Erythroblast (primary cell): ENCODE data around the gene SSBP2.

ENCODE experiments used
- GATA1 ChIP-seq: IDR thresholded peaks from 2 replicates; pipeline ENCODE4 v1.6.1; 2011; ENCODE audit warnings: low read depth, mild to moderate bottlenecking, control low read depth, low read length, moderate library complexity
- POLR2A ChIP-seq: IDR thresholded peaks from 2 replicates; pipeline ENCODE4 v1.6.1; 2011; ENCODE audit warnings: mild to moderate bottlenecking, low read length

GRCh38 chr5:81389025-81389424 lies 361.9 kb downstream of the SSBP2 start:
- TF ChIP-seq POLR2A (no peak), GATA1 (no peak)
